H1 (cell line): Measurements from ENCODE around the gene DENND2C. TPM values are rescaled to one million over a fixed set of nuclear protein-coding genes. Genes with fewer than 3 reads are reported as not detected.

ENCODE experiments used
- ASH2L ChIP-seq: fragments of 200-600, 300-600 bp; sonication (generic); IDR thresholded peaks from one replicate; pipeline ENCODE4 v1.7.1; 2017; ENCODE audit warnings: low read length
- BRCA1 ChIP-seq: IDR thresholded peaks from 2 replicates; pipeline ENCODE4 v1.6.1; 2012; ENCODE audit warnings: low read depth, low read length, improper control_type of control experiment
- CBX5 ChIP-seq: fragments of 300-800, 300-1000 bp; sonication (generic); IDR thresholded peaks from 2 replicates; pipeline ENCODE4 v1.7.1; 2016; ENCODE audit warnings: antibody characterized with exemption, low read length, low read depth
- CHD7 ChIP-seq: fragments of 300-600 bp; sonication (generic); IDR thresholded peaks from 2 replicates; pipeline ENCODE4 v1.7.1; 2012; ENCODE audit warnings: low read length, moderate library complexity, mild to moderate bottlenecking, inconsistent platforms; ENCODE audit not compliant: insufficient replicate concordance
- CREB1 ChIP-seq: IDR thresholded peaks from 2 replicates; pipeline ENCODE4 v1.6.1; 2012; ENCODE audit warnings: inconsistent platforms
- GTF2F1 ChIP-seq: IDR thresholded peaks from 2 replicates; pipeline ENCODE4 v1.6.1; 2012; ENCODE audit warnings: low read depth, low read length, improper control_type of control experiment, borderline replicate concordance
- JUN ChIP-seq: IDR thresholded peaks from 2 replicates; pipeline ENCODE4 v1.6.1; 2011; ENCODE audit warnings: low read depth, mild to moderate bottlenecking, improper control_type of control experiment, low read length
- NANOG ChIP-seq: IDR thresholded peaks from 2 replicates; pipeline ENCODE4 v1.6.1; 2011; ENCODE audit warnings: low read length, low read depth, mild to moderate bottlenecking, inconsistent platforms; ENCODE audit not compliant: insufficient read depth, poor library complexity, severe bottlenecking
- POLR2A ChIP-seq, 2 experiments: IDR thresholded peaks; 1 replicate in 1 of 2; 2 replicates in 1 of 2; pipeline ENCODE4 v1.6.1; 2011; ENCODE audit warnings: low read depth in 2 of 2, low read length in 2 of 2, mild to moderate bottlenecking in 2 of 2; ENCODE audit errors: control extremely low read depth in 1 of 2
- POU5F1 ChIP-seq: IDR thresholded peaks from 2 replicates; pipeline ENCODE4 v1.6.1; 2011; ENCODE audit warnings: low read depth, mild to moderate bottlenecking, low read length, moderate library complexity
- TBP ChIP-seq: IDR thresholded peaks from 2 replicates; pipeline ENCODE4 v1.6.1; 2011; ENCODE audit warnings: low read depth, low read length, improper control_type of control experiment
- ZNF274 ChIP-seq: IDR thresholded peaks from 2 replicates; pipeline ENCODE4 v1.7.0; 2012; ENCODE audit warnings: low read length, borderline replicate concordance; ENCODE audit errors: extremely low read depth
- polyA plus RNA-seq, 7 experiments: library from polyadenylated mRNA; depleted of rRNA in 3 of 7; stranded (reverse) in 5 of 7; unstranded in 2 of 7; fragments of >200 nt in 5 of 7; fragments of 200-250 nt in 2 of 7; gene quantifications; 1 replicate in 5 of 7; 2 replicates in 1 of 7; 4 replicates in 1 of 7; pipeline versions ENCODE4 v1.2.1 to v1.2.3, GENCODE V29; 2011 to 2013; ENCODE audit warnings: missing spikeins in 2 of 7, mixed read lengths in 2 of 7
- total RNA-seq: library from RNA; stranded (reverse); fragmentation: NEBNext Ultra II Directional; extraction: Animal tissue kit (Norgen Biotek cat#: 25700); gene quantifications from 2 replicates; pipeline ENCODE4 v1.2.1, GENCODE V29; 2021

Gene DENND2C
- total and polyA plus RNA-seq, 2 of the 8 experiments (the other 6 are each of a cell fraction or from before 2014, with no cell fraction given) = 1.8 to 5.5 TPM

- TF ChIP-seq CHD7 (no peak), BRCA1 (no peak), POLR2A (IDR thresholded peaks at IDR 0.05; ENCODE audit: control extremely low read depth in 1 of 2, low read depth in 2 of 2, low read length in 2 of 2) (no peak), JUN (no peak), POU5F1 (no peak), GTF2F1 (no peak), CREB1 (no peak), CBX5 (no peak), ASH2L (no peak), ZNF274 (no peak), NANOG (no peak), TBP (no peak)
These were observed 25.7 kb upstream of the DENND2C start, which contains the start of gene AMPD1 (continued) for GRCh38 chr1:114695430-114696058.
